Uterus (tissue), 2 donors: ENCODE results near the gene TDRKH.

Source experiments
- POLR2A ChIP-seq, 2 donors: fragments of 450-650 bp; IDR thresholded peaks; one replicate each; pipeline ENCODE4 v1.6.1; 2016; ENCODE audit warnings: antibody characterized with exemption in 2 of 2, mild to moderate bottlenecking in 1 of 2, moderate library complexity in 1 of 2
- TF ChIP-seq, protein P1 (sequence below), 4 experiments: fragments of 200-600 bp in 2 of 4; fragments of 450-650 bp in 2 of 4; sonication (generic) in 2 of 4; IDR thresholded peaks; one replicate each; pipeline ENCODE4 v1.5.1; 2016 to 2019; ENCODE audit warnings: antibody characterized with exemption in 4 of 4, mild to moderate bottlenecking in 2 of 4, moderate library complexity in 1 of 4

DNA sequence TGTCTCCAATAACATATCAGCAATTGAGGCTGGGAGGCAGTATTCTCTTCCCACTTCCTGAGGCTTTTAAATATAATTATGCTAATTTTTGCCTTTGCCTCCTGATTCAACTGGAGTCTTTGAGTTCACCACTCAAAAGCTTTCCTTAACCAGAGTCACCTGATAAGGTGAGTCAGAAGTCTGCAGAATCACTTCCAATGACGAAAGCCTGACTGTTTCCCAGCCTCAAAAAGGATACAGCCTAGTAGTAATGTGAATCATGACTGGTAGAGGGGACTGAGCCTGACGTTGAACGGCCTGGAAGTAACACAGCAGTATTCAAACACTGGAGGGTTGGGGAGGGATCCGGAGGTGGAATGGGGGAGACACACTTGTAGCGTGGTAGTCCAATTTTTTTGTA lies 16.6 kb downstream of the TDRKH start:
- TF ChIP-seq, protein P1, sequence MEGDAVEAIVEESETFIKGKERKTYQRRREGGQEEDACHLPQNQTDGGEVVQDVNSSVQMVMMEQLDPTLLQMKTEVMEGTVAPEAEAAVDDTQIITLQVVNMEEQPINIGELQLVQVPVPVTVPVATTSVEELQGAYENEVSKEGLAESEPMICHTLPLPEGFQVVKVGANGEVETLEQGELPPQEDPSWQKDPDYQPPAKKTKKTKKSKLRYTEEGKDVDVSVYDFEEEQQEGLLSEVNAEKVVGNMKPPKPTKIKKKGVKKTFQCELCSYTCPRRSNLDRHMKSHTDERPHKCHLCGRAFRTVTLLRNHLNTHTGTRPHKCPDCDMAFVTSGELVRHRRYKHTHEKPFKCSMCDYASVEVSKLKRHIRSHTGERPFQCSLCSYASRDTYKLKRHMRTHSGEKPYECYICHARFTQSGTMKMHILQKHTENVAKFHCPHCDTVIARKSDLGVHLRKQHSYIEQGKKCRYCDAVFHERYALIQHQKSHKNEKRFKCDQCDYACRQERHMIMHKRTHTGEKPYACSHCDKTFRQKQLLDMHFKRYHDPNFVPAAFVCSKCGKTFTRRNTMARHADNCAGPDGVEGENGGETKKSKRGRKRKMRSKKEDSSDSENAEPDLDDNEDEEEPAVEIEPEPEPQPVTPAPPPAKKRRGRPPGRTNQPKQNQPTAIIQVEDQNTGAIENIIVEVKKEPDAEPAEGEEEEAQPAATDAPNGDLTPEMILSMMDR (IDR thresholded peaks at IDR 0.05): no peak
- no peak for TF ChIP-seq POLR2A (IDR thresholded peaks at IDR 0.05)
